ENCODE data around the gene ZNF585A. TPM values are rescaled to one million over a fixed set of nuclear protein-coding genes. Genes with fewer than 3 reads are reported as not detected.
"Not testable (repeated sequence)": the region's sequence is repeated elsewhere in the genome, so short reads cannot be mapped to it uniquely, and the experiment has no call there.

Gene ZNF585A
- total RNA-seq, 1 experiment from 2014 or later, result 7.2 TPM

GRCh38 chr19:37195248-37195647, 22.8 kb upstream of the ZNF585A start:
- H3K27ac ChIP-seq (ENCODE audit: low read length); DNase-seq; H3K79me2 ChIP-seq (ENCODE audit: low read length); H3K9me3 ChIP-seq (ENCODE audit: low read length); H3K4me3 ChIP-seq (ENCODE audit: low read length); H3K4me1 ChIP-seq (ENCODE audit: low read length); H2AFZ ChIP-seq (ENCODE audit: low read length); H3K9me2 ChIP-seq (replicated peaks; ENCODE audit: insufficient read depth, low read length); H3K9ac ChIP-seq (ENCODE audit: low read length); H3K27me3 ChIP-seq (ENCODE audit: low read length); H4K20me1 ChIP-seq (ENCODE audit: insufficient read depth, low read depth, low read length); H3K4me2 ChIP-seq (ENCODE audit: low read depth, low read length, poor library complexity, severe bottlenecking): not testable (repeated sequence)
- H3K36me3 ChIP-seq (ENCODE audit: insufficient read depth, low read length), result peaks cover 28% of the 10 kb centered on the region

DNA sequence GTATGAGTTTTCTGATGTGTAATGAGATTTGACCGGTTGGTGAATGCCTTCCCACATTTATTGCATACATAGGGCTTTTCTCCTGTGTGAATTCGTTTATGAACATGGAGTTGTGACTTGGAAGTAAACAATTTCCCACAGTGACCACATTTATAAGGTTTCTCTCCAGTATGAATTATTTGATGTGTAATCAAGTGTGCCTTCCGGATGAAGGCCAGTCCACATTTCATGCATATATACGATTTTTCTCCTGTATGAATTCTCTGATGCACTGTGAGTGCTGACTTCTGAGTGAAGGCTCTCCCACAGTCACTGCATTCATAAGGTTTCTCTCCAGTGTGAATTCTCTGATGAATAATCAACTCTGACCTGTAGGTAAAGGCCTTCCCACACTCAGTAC, 13.6 kb upstream of the ZNF585A start:
- peaks cover 30% of the 10 kb centered on the region for H3K36me3 ChIP-seq (ENCODE audit: insufficient read depth, low read length)
- H3K79me2 ChIP-seq (ENCODE audit: low read length); H4K20me1 ChIP-seq (ENCODE audit: insufficient read depth, low read depth, low read length); H3K4me3 ChIP-seq (ENCODE audit: low read length); H3K9me2 ChIP-seq (replicated peaks; ENCODE audit: insufficient read depth, low read length); H3K4me1 ChIP-seq (ENCODE audit: low read length); DNase-seq; H3K4me2 ChIP-seq (ENCODE audit: low read depth, low read length, poor library complexity, severe bottlenecking); H2AFZ ChIP-seq (ENCODE audit: low read length); H3K27me3 ChIP-seq (ENCODE audit: low read length); H3K27ac ChIP-seq (ENCODE audit: low read length); H3K9ac ChIP-seq (ENCODE audit: low read length): not testable (repeated sequence)
- peaks cover 20% of the 10 kb centered on the region for H3K9me3 ChIP-seq (ENCODE audit: low read length)

DNA sequence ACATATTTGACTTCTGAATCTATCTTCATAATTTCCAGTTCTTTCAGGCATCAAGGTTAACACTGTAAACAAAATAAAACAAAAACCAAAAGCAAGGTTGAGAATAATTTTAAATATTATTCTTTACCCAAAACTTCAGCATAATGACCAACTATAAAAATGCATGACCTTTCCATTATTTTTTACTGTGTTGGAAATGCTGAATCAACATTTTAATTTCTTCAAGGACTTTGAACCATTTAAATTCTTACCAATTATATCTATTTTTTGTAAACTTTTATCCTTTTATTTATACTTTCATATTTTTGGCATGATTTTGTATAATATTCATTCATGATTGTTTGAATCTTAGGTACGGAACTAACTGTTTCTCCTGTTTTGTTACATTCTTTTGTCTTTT, 6.9 kb downstream of the ZNF585A start:
- Histone ChIP-seq H3K4me2 (ENCODE audit: low read depth, low read length, poor library complexity, severe bottlenecking) (no peak overlapping the region), H3K9me2 (replicated peaks; ENCODE audit: insufficient read depth, low read length) (no peaks in the 10 kb centered on the region), H3K4me3 (ENCODE audit: low read length) (no peak overlapping the region), H3K36me3 (ENCODE audit: insufficient read depth, low read length) (peaks cover 25% of the 10 kb centered on the region), H4K20me1 (ENCODE audit: insufficient read depth, low read depth, low read length) (no peaks in the 10 kb centered on the region), H3K27ac (ENCODE audit: low read length) (no peak overlapping the region), H3K9me3 (ENCODE audit: low read length) (peaks cover 14% of the 10 kb centered on the region), H2AFZ (ENCODE audit: low read length) (no peak overlapping the region), H3K9ac (ENCODE audit: low read length) (no peak overlapping the region), H3K4me1 (ENCODE audit: low read length) (no peaks in the 10 kb centered on the region), H3K27me3 (ENCODE audit: low read length) (no peaks in the 10 kb centered on the region), H3K79me2 (ENCODE audit: low read length) (no peaks in the 10 kb centered on the region)
- no peak for DNase-seq

- Histone ChIP-seq H3K36me3 (ENCODE audit: insufficient read depth, low read length) (peaks cover 6% of the 10 kb centered on the region; the same call in 1 of the 2 replicates), H3K4me1 (ENCODE audit: low read length) (no peaks in the 10 kb centered on the region), H3K9ac (ENCODE audit: low read length) (no peak overlapping the region), H4K20me1 (ENCODE audit: insufficient read depth, low read depth, low read length) (no peaks in the 10 kb centered on the region), H3K79me2 (ENCODE audit: low read length) (no peaks in the 10 kb centered on the region), H2AFZ (ENCODE audit: low read length) (no peak overlapping the region), H3K9me3 (ENCODE audit: low read length) (peaks cover 7% of the 10 kb centered on the region; the same call in 1 of the 2 replicates), H3K27me3 (ENCODE audit: low read length) (no peaks in the 10 kb centered on the region), H3K4me2 (ENCODE audit: low read depth, low read length, poor library complexity, severe bottlenecking) (no peak overlapping the region), H3K9me2 (replicated peaks; ENCODE audit: insufficient read depth, low read length) (no peaks in the 10 kb centered on the region), H3K4me3 (ENCODE audit: low read length) (no peak overlapping the region), H3K27ac (ENCODE audit: low read length) (no peak overlapping the region)
- DNase-seq, result no peak
Measured at GRCh38 chr19:37160153-37160552, 12.3 kb downstream of the ZNF585A start.

DNA sequence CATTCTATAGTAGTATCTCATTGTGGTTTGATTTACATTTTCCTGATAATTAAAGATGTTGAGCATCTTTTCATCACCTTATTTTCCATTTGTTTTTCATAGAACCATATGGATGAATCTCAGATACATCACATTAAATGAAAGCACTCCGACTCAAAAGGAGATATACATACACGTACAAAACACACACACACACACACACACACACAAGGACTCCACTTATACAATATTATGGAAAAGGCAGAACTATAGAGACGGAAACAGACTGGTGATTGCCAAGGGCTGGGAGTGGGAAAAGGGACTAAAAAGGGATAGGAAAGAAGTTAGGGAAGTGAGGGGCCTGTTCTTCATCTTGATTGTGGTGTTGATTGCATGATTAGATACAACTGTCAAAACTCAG, 24.3 kb downstream of the ZNF585A start:
- Histone ChIP-seq H3K27me3 (ENCODE audit: low read length) (no peaks in the 10 kb centered on the region), H3K9ac (ENCODE audit: low read length) (no peak overlapping the region), H3K4me3 (ENCODE audit: low read length) (no peak overlapping the region), H4K20me1 (ENCODE audit: insufficient read depth, low read depth, low read length) (no peaks in the 10 kb centered on the region), H3K4me1 (ENCODE audit: low read length) (no peaks in the 10 kb centered on the region), H3K4me2 (ENCODE audit: low read depth, low read length, poor library complexity, severe bottlenecking) (no peak overlapping the region), H3K27ac (ENCODE audit: low read length) (no peak overlapping the region), H3K9me2 (replicated peaks; ENCODE audit: insufficient read depth, low read length) (no peaks in the 10 kb centered on the region), H3K79me2 (ENCODE audit: low read length) (no peaks in the 10 kb centered on the region), H3K36me3 (ENCODE audit: insufficient read depth, low read length) (peaks cover 3% of the 10 kb centered on the region; the same call in 1 of the 2 replicates), H2AFZ (ENCODE audit: low read length) (no peak overlapping the region), H3K9me3 (ENCODE audit: low read length) (peaks cover 47% of the 10 kb centered on the region)
- DNase-seq, result no peak

DNA sequence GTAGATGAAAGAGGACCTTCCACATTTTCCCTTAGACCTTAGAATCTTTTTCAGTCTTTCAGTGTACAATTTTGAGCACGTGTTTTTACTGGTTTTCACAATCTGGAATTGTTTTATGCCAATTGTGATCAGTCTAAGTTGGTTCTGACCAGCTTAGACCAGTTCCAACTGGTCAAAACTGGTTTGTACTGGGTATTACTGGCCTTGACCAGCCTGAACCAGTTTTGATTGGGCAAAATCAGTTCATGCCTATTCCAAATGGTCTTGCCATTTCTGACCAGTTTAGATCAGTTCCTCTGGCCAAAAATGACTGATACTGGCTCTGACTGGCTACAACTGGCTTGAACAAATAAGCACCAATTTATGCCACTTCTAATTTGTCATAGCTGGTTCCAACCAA, 36.4 kb downstream of the ZNF585A start:
- Histone ChIP-seq H3K4me1 (ENCODE audit: low read length) (no peaks in the 10 kb centered on the region), H3K79me2 (ENCODE audit: low read length) (no peaks in the 10 kb centered on the region), H2AFZ (ENCODE audit: low read length) (no peak overlapping the region), H3K36me3 (ENCODE audit: insufficient read depth, low read length) (no peaks in the 10 kb centered on the region), H3K9me3 (ENCODE audit: low read length) (peaks cover 51% of the 10 kb centered on the region), H3K9me2 (replicated peaks; ENCODE audit: insufficient read depth, low read length) (no peaks in the 10 kb centered on the region), H4K20me1 (ENCODE audit: insufficient read depth, low read depth, low read length) (no peaks in the 10 kb centered on the region), H3K4me2 (ENCODE audit: low read depth, low read length, poor library complexity, severe bottlenecking) (no peak overlapping the region), H3K4me3 (ENCODE audit: low read length) (no peak overlapping the region), H3K9ac (ENCODE audit: low read length) (no peak overlapping the region), H3K27ac (ENCODE audit: low read length) (no peak overlapping the region), H3K27me3 (ENCODE audit: low read length) (no peaks in the 10 kb centered on the region)
- DNase-seq, result no peak

- Histone ChIP-seq H3K27me3 (ENCODE audit: low read length) (no peaks in the 10 kb centered on the region), H3K79me2 (ENCODE audit: low read length) (no peaks in the 10 kb centered on the region), H3K9me3 (ENCODE audit: low read length) (peaks cover 78% of the 10 kb centered on the region), H3K9ac (ENCODE audit: low read length) (no peak overlapping the region), H3K4me3 (ENCODE audit: low read length) (no peak overlapping the region), H4K20me1 (ENCODE audit: insufficient read depth, low read depth, low read length) (no peaks in the 10 kb centered on the region), H3K4me2 (ENCODE audit: low read depth, low read length, poor library complexity, severe bottlenecking) (no peak overlapping the region), H3K36me3 (ENCODE audit: insufficient read depth, low read length) (peaks cover 28% of the 10 kb centered on the region), H3K4me1 (ENCODE audit: low read length) (no peaks in the 10 kb centered on the region), H2AFZ (ENCODE audit: low read length) (no peak overlapping the region), H3K27ac (ENCODE audit: low read length) (no peak overlapping the region), H3K9me2 (replicated peaks; ENCODE audit: insufficient read depth, low read length) (no peaks in the 10 kb centered on the region)
- no peak for DNase-seq
Measured at GRCh38 chr19:37128821-37129177, 43.7 kb downstream of the ZNF585A start.

DNA sequence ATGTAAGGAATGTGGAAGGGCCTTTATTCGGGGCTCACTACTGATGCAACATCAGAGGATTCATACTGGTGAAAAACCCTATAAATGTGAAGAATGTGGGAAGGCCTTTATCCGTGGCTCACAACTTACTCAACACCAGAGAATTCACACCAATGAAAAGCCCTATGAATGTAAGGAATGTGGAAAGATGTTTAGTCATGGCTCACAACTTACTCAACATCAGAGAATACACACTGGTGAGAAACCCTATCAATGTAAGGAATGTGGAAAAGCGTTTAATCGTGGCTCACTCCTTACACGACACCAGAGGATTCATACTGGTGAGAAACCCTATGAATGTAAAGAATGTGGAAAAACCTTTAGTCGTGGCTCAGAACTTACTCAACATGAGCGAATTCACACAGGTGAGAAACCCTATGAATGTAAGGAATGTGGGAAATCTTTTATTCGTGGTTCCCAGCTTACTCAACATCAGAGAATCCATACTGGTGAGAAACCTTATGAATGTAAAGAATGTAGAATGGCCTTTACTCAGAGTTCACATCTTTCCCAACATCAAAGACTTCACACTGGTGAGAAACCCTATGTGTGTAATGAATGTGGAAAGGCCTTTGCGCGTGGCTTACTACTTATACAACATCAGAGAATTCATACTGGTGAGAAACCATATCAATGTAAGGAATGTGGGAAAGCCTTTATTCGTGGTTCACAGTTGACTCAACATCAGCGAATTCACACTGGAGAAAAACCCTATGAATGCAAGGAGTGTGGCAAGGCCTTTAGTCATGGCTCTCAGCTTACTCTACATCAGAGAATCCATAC, 44.3 kb downstream of the ZNF585A start:
- H3K9me2 ChIP-seq (replicated peaks; ENCODE audit: insufficient read depth, low read length), result no peaks in the 10 kb centered on the region
- H3K79me2 ChIP-seq (ENCODE audit: low read length), result no peaks in the 10 kb centered on the region
- peaks cover 28% of the 10 kb centered on the region for H3K36me3 ChIP-seq (ENCODE audit: insufficient read depth, low read length)
- no peaks in the 10 kb centered on the region for H3K27me3 ChIP-seq (ENCODE audit: low read length)
- H3K9me3 ChIP-seq (ENCODE audit: low read length), result peaks cover 73% of the 10 kb centered on the region
- no peak overlapping the region for H2AFZ ChIP-seq (ENCODE audit: low read length)
- no peak for DNase-seq
- H3K27ac ChIP-seq (ENCODE audit: low read length), result no peak overlapping the region
- H3K4me2 ChIP-seq (ENCODE audit: low read depth, low read length, poor library complexity, severe bottlenecking), result no peak overlapping the region
- no peak overlapping the region for H3K4me3 ChIP-seq (ENCODE audit: low read length)
- no peaks in the 10 kb centered on the region for H4K20me1 ChIP-seq (ENCODE audit: insufficient read depth, low read depth, low read length)
- no peak overlapping the region for H3K9ac ChIP-seq (ENCODE audit: low read length)
- H3K4me1 ChIP-seq (ENCODE audit: low read length), result no peaks in the 10 kb centered on the region
